HepG2 (cell line): ENCODE measurements around the gene HSPE1. TPM values are rescaled to one million over a fixed set of nuclear protein-coding genes. Genes with fewer than 3 reads are reported as not detected.

ENCODE experiments used
- ATAC-seq: fragments of 200-7000 bp; cut with Tn5 transposase; 3 replicates; pipeline ENCODE4 v1.9.1; 2020; ENCODE audit warnings: mild to moderate bottlenecking, moderate library complexity
- BruUV-seq: library from RNA; stranded (reverse); fragments of 400-500 nt; replicated peaks from 2 replicates; lab custom pipeline; 2021; lab: Mats Ljungman, UMichigan
- CTCF ChIA-PET: fragments of 300-600 bp; formaldehyde crosslinking; extraction: SDS; loops from one replicate; lab custom pipeline; 2021; ENCODE audit warnings: low total read pairs, inconsistent platforms, low intra/inter-chr PET ratio; lab: Yijun Ruan, JAX
- POLR2A ChIA-PET: fragments of 350-600 bp; sonication (Branson Sonifier 250); formaldehyde crosslinking; loops from one replicate; lab custom pipeline; 2020; ENCODE audit warnings: antibody characterized with exemption, inconsistent platforms; lab: Yijun Ruan, JAX
- DNase-seq: peaks from one replicate; pipeline ENCODE4 v3.0.0-alpha.2; 2015; ENCODE audit warnings: low spot score
- FAIRE-seq: peaks from 3 replicates; lab custom pipeline; 2011; peaks lifted over from hg19 to GRCh38; lab: Jason Lieb, UNC
- H2AFZ ChIP-seq: one replicate; pipeline ENCODE4 v1.6.1; 2011; ENCODE audit warnings: low read length, inconsistent platforms
- H3K27ac ChIP-seq: fragments of 300-600 bp; 3 replicates; pipeline ENCODE4 v1.8.0; 2011; ENCODE audit warnings: mixed run types, mild to moderate bottlenecking, mixed read lengths, low read length, inconsistent platforms; ENCODE audit not compliant: insufficient read depth; ENCODE audit errors: extremely low read length
- H3K27me3 ChIP-seq, 2 experiments: fragments of 200-600 bp in 1 of 2; 2 replicates in 1 of 2; 3 replicates in 1 of 2; pipeline versions ENCODE4 v1.6.0 to v1.8.0; 2011; ENCODE audit warnings: low read length in 2 of 2, mild to moderate bottlenecking in 2 of 2, moderate library complexity in 2 of 2, inconsistent platforms in 1 of 2; ENCODE audit not compliant: insufficient read depth in 2 of 2, control insufficient read depth in 1 of 2
- H3K36me3 ChIP-seq, 2 experiments: fragments of 200-600 bp in 1 of 2; replicated peaks in 1 of 2; 2 replicates in 1 of 2; 3 replicates in 1 of 2; pipeline versions ENCODE4 v1.5.1 to v1.8.0; 2011; ENCODE audit warnings: low read length in 2 of 2, inconsistent platforms in 1 of 2; ENCODE audit not compliant: insufficient read depth in 2 of 2, control insufficient read depth in 1 of 2
- H3K4me1 ChIP-seq: 2 replicates; pipeline ENCODE4 v1.5.1; 2012; ENCODE audit warnings: low read length, inconsistent platforms; ENCODE audit not compliant: insufficient read depth
- H3K4me2 ChIP-seq: 2 replicates; pipeline ENCODE4 v1.6.0; 2011; ENCODE audit warnings: low read depth, low read length, inconsistent platforms
- H3K4me3 ChIP-seq, 3 experiments: fragments of 200-600 bp in 1 of 3; sonication (generic), shearing (Covaris generic) in 1 of 3; replicated peaks in 1 of 3; 2 replicates each; pipeline ENCODE4 v1.5.1; 2011 to 2016; ENCODE audit warnings: low read length in 3 of 3, inconsistent platforms in 2 of 3, low read depth in 2 of 3, mild to moderate bottlenecking in 2 of 3, control low read depth in 1 of 3, mixed read lengths in 1 of 3; ENCODE audit not compliant: insufficient read depth in 1 of 3
- H3K79me2 ChIP-seq: one replicate; pipeline ENCODE4 v1.6.1; 2011; ENCODE audit warnings: low read length, inconsistent platforms; ENCODE audit not compliant: insufficient read depth
- H3K9ac ChIP-seq: 2 replicates; pipeline ENCODE4 v1.6.0; 2011; ENCODE audit warnings: mild to moderate bottlenecking, low read depth, low read length, inconsistent platforms; ENCODE audit not compliant: insufficient read depth
- H3K9me3 ChIP-seq: 2 replicates; pipeline ENCODE4 v1.5.1; 2012; ENCODE audit warnings: mild to moderate bottlenecking, low read length
- H4K20me1 ChIP-seq: 2 replicates; pipeline ENCODE4 v1.6.0; 2011; ENCODE audit warnings: inconsistent platforms, mild to moderate bottlenecking, low read length, moderate library complexity; ENCODE audit not compliant: insufficient read depth
- IRF9 ChIP-seq: sonication (generic); formaldehyde crosslinking; IDR thresholded peaks from 2 replicates; pipeline ENCODE4 v1.8.0; 2022; ENCODE audit warnings: missing genetic modification reagents, mild to moderate bottlenecking, borderline replicate concordance
- KLF15 ChIP-seq: sonication (generic); formaldehyde crosslinking; IDR thresholded peaks from 2 replicates; pipeline ENCODE4 v1.8.1; 2023; ENCODE audit warnings: borderline replicate concordance, mild to moderate bottlenecking, inconsistent platforms, missing genetic modification reagents, mixed read lengths
- MLXIP ChIP-seq: sonication (generic); formaldehyde crosslinking; IDR thresholded peaks from 2 replicates; pipeline ENCODE4 v1.9.0; 2021; ENCODE audit warnings: missing genetic modification reagents, borderline replicate concordance
- PCBP2 ChIP-seq: fragments of 200-400 bp; formaldehyde crosslinking; optimal IDR thresholded peaks from 2 replicates; pipeline ENCODE3; 2018; ENCODE audit warnings: low read length, low read depth; ENCODE audit not compliant: poor library complexity, severe bottlenecking
- ZBTB2 ChIP-seq: sonication (generic); formaldehyde crosslinking; IDR thresholded peaks from 2 replicates; pipeline ENCODE4 v1.8.0; 2022; ENCODE audit warnings: low read depth, missing genetic modification reagents
- ZBTB4 ChIP-seq: sonication (generic); formaldehyde crosslinking; IDR thresholded peaks from 2 replicates; pipeline ENCODE4 v1.4.0; 2020; ENCODE audit warnings: missing genetic modification reagents, mild to moderate bottlenecking, borderline replicate concordance
- ZNF276 ChIP-seq: sonication (generic); formaldehyde crosslinking; IDR thresholded peaks from 2 replicates; pipeline ENCODE4 v1.4.0; 2020; ENCODE audit warnings: mild to moderate bottlenecking, low read depth, missing genetic modification reagents
- ZNF292 ChIP-seq: sonication (generic); formaldehyde crosslinking; IDR thresholded peaks from 2 replicates; pipeline ENCODE4 v1.8.1; 2022; ENCODE audit warnings: mild to moderate bottlenecking, low read depth, missing genetic modification reagents, borderline replicate concordance
- WGBS: methylation state at CpG from one replicate; pipeline ENCODE4 v1.1.6; 2017; ENCODE audit warnings: low lambda C conversion rate; 5-methylcytosine and 5-hydroxymethylcytosine counted together
- in situ Hi-C: cut with HindIII; loops from 2 replicates; pipeline ENCODE4 v1.10.0; 2017; ENCODE audit warnings: low pct_unique_long_range_greater_than_20kb; ENCODE audit not compliant: extremely low pct_ligation_motif_present
- intact Hi-C: fragments of 100-400 bp; cut with micrococcal nuclease; formaldehyde crosslinking; loops from one replicate; pipeline ENCODE4 v1.10.0; 2022; ENCODE audit not compliant: unreplicated experiment
- polyA plus RNA-seq, 8 experiments: library from polyadenylated mRNA; depleted of rRNA in 3 of 8; stranded (reverse) in 7 of 8; unstranded in 1 of 8; fragments of >200 nt; fragmentation: Illumina TruSeq in 4 of 8; extraction: Trizol in 4 of 8; gene quantifications; 2 replicates each; pipeline versions ENCODE4 v1.2.1 to v1.2.3, GENCODE V29; 2011 to 2016; ENCODE audit warnings: low read depth in 4 of 8, missing spikeins in 1 of 8, mixed read lengths in 1 of 8; ENCODE audit not compliant: insufficient read depth in 1 of 8
- total RNA-seq, 5 experiments: library from RNA; depleted of rRNA; stranded (reverse); fragments of >200 nt; fragmentation: Illumina TruSeq; extraction: Trizol; gene quantifications; 2 replicates each; pipeline ENCODE4 v1.2.3, GENCODE V29; 2016; ENCODE audit warnings: low read depth in 1 of 5
- TF ChIP-seq, protein P1 (sequence below): sonication (generic); formaldehyde crosslinking; IDR thresholded peaks from 2 replicates; pipeline ENCODE4 v1.9.0; 2021; ENCODE audit warnings: missing genetic modification reagents, borderline replicate concordance

Gene HSPE1
- total and polyA plus RNA-seq, 2 of the 13 experiments (the other 11 are each of a cell fraction or from before 2014, with no cell fraction given) = 244 to 823 TPM

GRCh38 chr2:197460649-197461048 is 39.5 kb upstream of the HSPE1 start:
- POLR2A ChIA-PET = interaction anchor here (0.6 to 1.9 kb wide), 5 partner anchors 8 to 531 kb away, joined by 3 to 9 read pairs (median 3); partner anchors contain the start of genes COQ10B and SF3B1
- CTCF ChIA-PET = no interaction called here
- peaks cover 42% of the 10 kb centered on the region for H3K79me2 ChIP-seq
- DNase-seq (no peak), FAIRE-seq (no peak), ATAC-seq (no peak)
- H3K4me1 ChIP-seq = peaks cover 16% of the 10 kb centered on the region
- intact Hi-C loops (no loop called here), in situ Hi-C loops (no loop called here)
- H3K27ac ChIP-seq = no peak overlapping the region
- H4K20me1 ChIP-seq = no peaks in the 10 kb centered on the region; the same call in 1 of the 2 replicates
- WGBS = 85% methylated on average over 4 of the region's 4 CpGs
- no peak overlapping the region for H3K9ac ChIP-seq
- H2AFZ ChIP-seq = no peak overlapping the region
- H3K4me3 ChIP-seq = no peak overlapping the region
- H3K9me3 ChIP-seq = no peaks in the 10 kb centered on the region
- no peaks in the 10 kb centered on the region for H3K27me3 ChIP-seq
- peaks cover 13 to 36% of the 10 kb centered on the region in 2 experiments for H3K36me3 ChIP-seq
- BruUV-seq = no TSS peak
- no peak overlapping the region for H3K4me2 ChIP-seq
- TF ChIP-seq ZBTB2 (no peak), MLXIP (CRISPR knock-in tag) (no peak), IRF9 (CRISPR knock-in tag) (no peak), KLF15 (CRISPR knock-in tag) (no peak), PCBP2 (no peak), ZNF276 (CRISPR knock-in tag) (no peak), ZNF292 (CRISPR knock-in tag) (no peak), ZBTB4 (CRISPR knock-in tag) (no peak)
- TF ChIP-seq, protein P1, sequence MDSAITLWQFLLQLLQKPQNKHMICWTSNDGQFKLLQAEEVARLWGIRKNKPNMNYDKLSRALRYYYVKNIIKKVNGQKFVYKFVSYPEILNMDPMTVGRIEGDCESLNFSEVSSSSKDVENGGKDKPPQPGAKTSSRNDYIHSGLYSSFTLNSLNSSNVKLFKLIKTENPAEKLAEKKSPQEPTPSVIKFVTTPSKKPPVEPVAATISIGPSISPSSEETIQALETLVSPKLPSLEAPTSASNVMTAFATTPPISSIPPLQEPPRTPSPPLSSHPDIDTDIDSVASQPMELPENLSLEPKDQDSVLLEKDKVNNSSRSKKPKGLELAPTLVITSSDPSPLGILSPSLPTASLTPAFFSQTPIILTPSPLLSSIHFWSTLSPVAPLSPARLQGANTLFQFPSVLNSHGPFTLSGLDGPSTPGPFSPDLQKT (CRISPR knock-in tag) = no peak
